ENCODE data around the gene LINGO4. TPM values are rescaled to one million over a fixed set of nuclear protein-coding genes. Genes with fewer than 3 reads are reported as not detected.

Gene LINGO4
- total and polyA plus RNA-seq, 2 donors (not counting 1 experiment from before 2014, with no cell fraction given): not detected

- no peaks in the 10 kb centered on the region for H3K79me2 ChIP-seq (ENCODE audit: control insufficient read depth, insufficient read depth, low read length)
- TF ChIP-seq CTCF (IDR thresholded peaks at IDR 0.05) (no peak), EZH2 (IDR thresholded peaks at IDR 0.05; ENCODE audit: borderline replicate concordance, insufficient read depth, low read depth, low read length, poor library complexity, severe bottlenecking) (no peak)
- no peak overlapping the region for H3K9ac ChIP-seq (ENCODE audit: low read length)
- H3K9me3 Mint-ChIP-seq (ENCODE audit: insufficient read depth): no peaks in the 10 kb centered on the region
- H3K4me1 Mint-ChIP-seq: peaks cover 13% of the 10 kb centered on the region
- DNase-seq (no peak), ATAC-seq (ENCODE audit: low read depth) (no peak)
- intact Hi-C loops (cut with micrococcal nuclease): no loop called here
- no peak overlapping the region for H3K4me3 Mint-ChIP-seq
- 75% methylated on average over 6 of the region's 11 CpGs for WGBS (ENCODE audit: insufficient coverage)
- CTCF ChIA-PET: interaction anchor here (2.1 kb wide), 1 partner anchor 10 kb away, joined by 4 read pairs; no protein-coding TSS in a partner anchor
- H3K27me3 ChIP-seq (replicated peaks in 1 of 4; ENCODE audit: control extremely low read depth in 1 of 4, control insufficient read depth in 3 of 4, insufficient read depth in 4 of 4, low read length in 3 of 4): peaks cover 0 to 9% (median 0%) of the 10 kb centered on the region in 4 experiments
- H3K4me1 ChIP-seq (ENCODE audit: control insufficient read depth in 2 of 2, insufficient read depth in 2 of 2, low read length in 2 of 2): peaks cover 7 to 8% of the 10 kb centered on the region in 2 donors
- no peak overlapping the region for H2AFZ ChIP-seq (ENCODE audit: insufficient read depth, low read depth, low read length, poor library complexity, severe bottlenecking)
- peaks cover 12% of the 10 kb centered on the region for H3K27me3 Mint-ChIP-seq
- H3K4me2 ChIP-seq (replicated peaks; ENCODE audit: low read depth, low read length, poor library complexity, severe bottlenecking): no peak overlapping the region
- H3K36me3 ChIP-seq (replicated peaks in 1 of 2; ENCODE audit: control extremely low read depth in 1 of 2, control insufficient read depth in 1 of 2, extremely low read depth in 1 of 2, insufficient read depth in 2 of 2, low read length in 1 of 2): no peaks in the 10 kb centered on the region
- H4K20me1 ChIP-seq (ENCODE audit: control insufficient read depth, insufficient read depth, low read length, poor library complexity, severe bottlenecking): no peaks in the 10 kb centered on the region
- no peak overlapping the region for H3K27ac Mint-ChIP-seq
- peaks cover 0 to 3% (median 0%) of the 10 kb centered on the region in 3 donors for H3K9me3 ChIP-seq (ENCODE audit: control extremely low read depth in 1 of 3, control insufficient read depth in 2 of 3, insufficient read depth in 1 of 3, low read length in 2 of 3)
- H3K4me3 ChIP-seq (ENCODE audit: control extremely low read depth in 1 of 5, extremely low read depth in 1 of 5, insufficient read depth in 1 of 5, low read depth in 2 of 5, low read length in 4 of 5): no peak overlapping the region
- H3K27ac ChIP-seq (ENCODE audit: low read length in 2 of 2): no peak overlapping the region
- POLR2A ChIA-PET: interaction anchor here (0.6 kb wide), 1 partner anchor 332 kb away, joined by 3 read pairs; no protein-coding TSS in a partner anchor
These were observed 42.8 kb upstream of the LINGO4 start for GRCh38 chr1:151847867-151848596.

GRCh38 chr1:151846686-151847237 is 41.5 kb upstream of the LINGO4 start:
- peaks cover 13% of the 10 kb centered on the region for H3K4me1 Mint-ChIP-seq
- ChIA-PET CTCF (interaction anchor here (2.1 kb wide), 1 partner anchor 11 kb away, joined by 4 read pairs; no protein-coding TSS in a partner anchor), POLR2A (no interaction called here)
- no peak overlapping the region for H3K27ac ChIP-seq (ENCODE audit: low read length in 2 of 2)
- no peaks in the 10 kb centered on the region for H3K79me2 ChIP-seq (ENCODE audit: control insufficient read depth, insufficient read depth, low read length)
- no peak overlapping the region for H2AFZ ChIP-seq (ENCODE audit: insufficient read depth, low read depth, low read length, poor library complexity, severe bottlenecking)
- H3K27me3 Mint-ChIP-seq: peaks cover 11% of the 10 kb centered on the region
- no peak overlapping the region for H3K27ac Mint-ChIP-seq
- no peak overlapping the region for H3K4me3 Mint-ChIP-seq
- TF ChIP-seq EZH2 (IDR thresholded peaks at IDR 0.05; ENCODE audit: borderline replicate concordance, insufficient read depth, low read depth, low read length, poor library complexity, severe bottlenecking) (no peak), CTCF (IDR thresholded peaks at IDR 0.05) (no peak)
- 90% methylated on average over 7 of the region's 8 CpGs for WGBS (ENCODE audit: insufficient coverage)
- no peaks in the 10 kb centered on the region for H3K9me3 Mint-ChIP-seq (ENCODE audit: insufficient read depth)
- H3K9ac ChIP-seq (ENCODE audit: low read length): no peak overlapping the region
- peaks cover 0 to 9% (median 0%) of the 10 kb centered on the region in 4 experiments for H3K27me3 ChIP-seq (replicated peaks in 1 of 4; ENCODE audit: control extremely low read depth in 1 of 4, control insufficient read depth in 3 of 4, insufficient read depth in 4 of 4, low read length in 3 of 4)
- intact Hi-C loops (cut with micrococcal nuclease): no loop called here
- H3K4me2 ChIP-seq (replicated peaks; ENCODE audit: low read depth, low read length, poor library complexity, severe bottlenecking): no peak overlapping the region
- no peak overlapping the region for H3K4me3 ChIP-seq (ENCODE audit: control extremely low read depth in 1 of 5, extremely low read depth in 1 of 5, insufficient read depth in 1 of 5, low read depth in 2 of 5, low read length in 4 of 5)
- no peaks in the 10 kb centered on the region for H4K20me1 ChIP-seq (ENCODE audit: control insufficient read depth, insufficient read depth, low read length, poor library complexity, severe bottlenecking)
- H3K4me1 ChIP-seq (ENCODE audit: control insufficient read depth in 2 of 2, insufficient read depth in 2 of 2, low read length in 2 of 2): peaks cover 10% of the 10 kb centered on the region in 2 donors
- H3K9me3 ChIP-seq (ENCODE audit: control extremely low read depth in 1 of 3, control insufficient read depth in 2 of 3, insufficient read depth in 1 of 3, low read length in 2 of 3): peaks cover 0 to 3% (median 0%) of the 10 kb centered on the region in 3 donors
- ATAC-seq (ENCODE audit: low read depth) (no peak), DNase-seq (no peak)
- no peaks in the 10 kb centered on the region for H3K36me3 ChIP-seq (replicated peaks in 1 of 2; ENCODE audit: control extremely low read depth in 1 of 2, control insufficient read depth in 1 of 2, extremely low read depth in 1 of 2, insufficient read depth in 2 of 2, low read length in 1 of 2)

Data from B cell (primary cell).